ENCODE results near the gene ITGA1.

DNA sequence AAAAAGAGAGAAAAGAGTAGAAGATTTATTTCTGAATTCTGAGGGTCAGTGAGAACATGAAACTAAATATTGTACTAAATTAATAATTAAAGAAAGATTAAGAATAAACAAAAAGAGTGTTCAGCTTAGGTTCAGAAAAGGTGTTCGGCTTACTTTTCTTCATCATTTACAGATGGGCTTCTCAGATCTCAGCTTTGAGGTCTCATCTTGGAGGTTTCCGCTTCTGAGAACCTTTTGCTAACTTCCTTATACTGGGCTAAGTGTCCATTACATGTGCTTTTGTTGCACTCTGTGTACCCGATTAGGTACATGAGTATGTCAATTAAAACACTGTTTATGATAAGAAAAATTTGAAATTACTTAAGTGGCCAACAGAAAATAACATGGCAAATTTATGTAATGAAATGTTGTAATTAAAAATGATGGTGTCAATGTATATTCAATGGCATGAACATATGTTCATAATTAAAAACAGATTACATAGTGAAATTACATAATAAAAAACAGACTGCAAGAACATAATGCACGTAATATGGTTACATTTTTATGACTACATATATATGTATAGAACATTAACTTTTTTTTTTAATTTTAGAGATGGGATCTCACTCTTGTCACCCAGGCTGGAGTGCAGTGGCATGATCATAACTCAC, 17.3 kb upstream of the ITGA1 start:
- TF ChIP-seq CTCF (conservative IDR thresholded peaks at IDR 0.05 in 1 of 2, IDR thresholded peaks at IDR 0.05 in 1 of 2; ENCODE audit: low read depth in 1 of 2, low read length in 2 of 2) (no peak), EZH2 (IDR thresholded peaks at IDR 0.05; ENCODE audit: low read length, missing control alignments) (no peak)
